A549 (cell line): ENCODE measurements around the gene PRKG1. TPM values are rescaled to one million over a fixed set of nuclear protein-coding genes. Genes with fewer than 3 reads are reported as not detected.

Experiments
- ATAC-seq, 2 experiments: fragments of 200-7000 bp in 1 of 2; fragments of >200 bp in 1 of 2; cut with Nextera tagmentation in 1 of 2; cut with Tn5 transposase in 1 of 2; 3 replicates each; pipeline versions ENCODE4 v1.8.0 to v1.9.1; 2018 to 2020; ENCODE audit warnings: mild to moderate bottlenecking in 1 of 2, moderate library complexity in 1 of 2
- CTCF ChIA-PET: fragments of 300-600 bp; sonication (Branson Sonifier 250); formaldehyde crosslinking; extraction: SDS; loops from one replicate; lab custom pipeline; 2021; ENCODE audit warnings: antibody characterized with exemption, inconsistent platforms; lab: Yijun Ruan, JAX
- POLR2A ChIA-PET: fragments of 350-600 bp; formaldehyde crosslinking; extraction: SDS; loops from one replicate; lab custom pipeline; 2021; ENCODE audit warnings: antibody characterized with exemption, inconsistent platforms; lab: Yijun Ruan, JAX
- DNase-seq, 2 experiments: peaks; one replicate each; pipeline versions ENCODE4 v3.0.0 to v3.0.0-alpha.2; 2011 to 2016; ENCODE audit warnings: low read depth in 1 of 2, low spot score in 1 of 2
- FAIRE-seq: peaks from 2 replicates; lab custom pipeline; 2011; peaks lifted over from hg19 to GRCh38; lab: Jason Lieb, UNC
- H3K27ac ChIP-seq, 2 experiments: fragments of >200 bp; sonication (Bioruptor Twin); formaldehyde crosslinking; 3 replicates each; pipeline ENCODE4 v1.5.1; 2016 to 2017
- H3K4me1 ChIP-seq: fragments of >200 bp; sonication (Bioruptor Twin); formaldehyde crosslinking; 3 replicates; pipeline ENCODE4 v1.6.1; 2016
- H3K4me2 ChIP-seq: fragments of >200 bp; sonication (Bioruptor Twin); formaldehyde crosslinking; 3 replicates; pipeline ENCODE4 v1.6.1; 2016
- H3K4me3 ChIP-seq: fragments of >200 bp; sonication (Bioruptor Twin); formaldehyde crosslinking; 3 replicates; pipeline ENCODE4 v1.5.1; 2016
- H3K9me3 ChIP-seq: fragments of >200 bp; sonication (Bioruptor Twin); formaldehyde crosslinking; 3 replicates; pipeline ENCODE4 v1.6.1; 2016
- CBX8 ChIP-seq: fragments of 200-600 bp; sonication (generic); IDR thresholded peaks from 2 replicates; pipeline ENCODE4 v1.6.1; 2016
- CEBPB ChIP-seq, 2 experiments: fragments of >200 bp in 1 of 2; sonication (Bioruptor Twin) in 1 of 2; formaldehyde crosslinking in 1 of 2; IDR thresholded peaks; 2 replicates each; pipeline ENCODE4 v1.6.1; 2012 to 2016
- CTCF ChIP-seq: fragments of >200 bp; sonication (Bioruptor Twin); formaldehyde crosslinking; IDR thresholded peaks from 3 replicates; pipeline ENCODE4 v1.5.1; 2016
- E2F6 ChIP-seq: IDR thresholded peaks from 2 replicates; pipeline ENCODE4 v1.6.1; 2012; ENCODE audit warnings: low read depth, borderline replicate concordance
- FOSL2 ChIP-seq, 2 experiments: fragments of 450-650 bp in 1 of 2; fragments of >200 bp in 1 of 2; sonication (Bioruptor Twin) in 1 of 2; formaldehyde crosslinking; IDR thresholded peaks; 2 replicates each; pipeline versions ENCODE4 v1.5.0 to v1.6.1; 2016 to 2020; ENCODE audit warnings: mild to moderate bottlenecking in 1 of 2, moderate library complexity in 1 of 2
- GATA3 ChIP-seq: IDR thresholded peaks from 2 replicates; pipeline ENCODE4 v1.6.1; 2012; ENCODE audit warnings: borderline replicate concordance
- HDAC2 ChIP-seq: fragments of 200-600 bp; sonication (generic); IDR thresholded peaks from 2 replicates; pipeline ENCODE4 v1.6.1; 2016
- HOXB5 ChIP-seq: fragments of 250-450 bp; sonication (Bioruptor Pico); IDR thresholded peaks from 2 replicates; pipeline ENCODE4 v1.5.0; 2020; ENCODE audit warnings: mild to moderate bottlenecking, moderate library complexity
- JUN ChIP-seq, 2 experiments: fragments of >200 bp; sonication (Bioruptor Twin); formaldehyde crosslinking; IDR thresholded peaks; 2 replicates in 1 of 2; 3 replicates in 1 of 2; pipeline ENCODE4 v1.6.1; 2016 to 2017
- KDM1A ChIP-seq: fragments of 200-600 bp; sonication (generic); IDR thresholded peaks from 2 replicates; pipeline ENCODE4 v1.6.1; 2016; ENCODE audit warnings: low read depth, mild to moderate bottlenecking
- MYC ChIP-seq: IDR thresholded peaks from 2 replicates; pipeline ENCODE4 v1.6.1; 2012; ENCODE audit warnings: mild to moderate bottlenecking, inconsistent platforms, low read length, improper control_type of control experiment, borderline replicate concordance
- NPAS2 ChIP-seq: fragments of 250-450 bp; sonication (Bioruptor Pico); IDR thresholded peaks from 2 replicates; pipeline ENCODE4 v1.8.0; 2022; ENCODE audit warnings: mild to moderate bottlenecking, moderate library complexity, borderline replicate concordance
- PHF8 ChIP-seq: fragments of 200-600 bp; sonication (generic); IDR thresholded peaks from 2 replicates; pipeline ENCODE4 v1.6.1; 2016; ENCODE audit warnings: low read depth, mild to moderate bottlenecking, antibody characterized with exemption, moderate library complexity, borderline replicate concordance
- POLR2A ChIP-seq: IDR thresholded peaks from 2 replicates; pipeline ENCODE4 v1.6.1; 2012; ENCODE audit warnings: mild to moderate bottlenecking, low read length
- RAD21 ChIP-seq, 2 experiments: fragments of >200 bp in 1 of 2; sonication (Bioruptor Twin) in 1 of 2; formaldehyde crosslinking in 1 of 2; IDR thresholded peaks in 1 of 2; conservative IDR thresholded peaks in 1 of 2; 2 replicates in 1 of 2; 3 replicates in 1 of 2; pipeline ENCODE4 v1.6.1; 2012 to 2018; ENCODE audit warnings: inconsistent platforms in 1 of 2
- RCOR1 ChIP-seq: fragments of 150-350 bp; IDR thresholded peaks from 2 replicates; pipeline ENCODE4 v1.6.1; 2014; ENCODE audit warnings: antibody characterized with exemption, low read length, low read depth
- SMC3 ChIP-seq: fragments of >200 bp; sonication (Bioruptor Twin); formaldehyde crosslinking; IDR thresholded peaks from 3 replicates; pipeline ENCODE4 v1.6.1; 2018; ENCODE audit warnings: inconsistent platforms
- TFCP2L1 ChIP-seq: fragments of 250-450 bp; sonication (Bioruptor Pico); IDR thresholded peaks from 2 replicates; pipeline ENCODE4 v1.5.0; 2021; ENCODE audit warnings: mild to moderate bottlenecking
- TP53 ChIP-seq: fragments of 250-450 bp; sonication (Bioruptor Pico); IDR thresholded peaks from 2 replicates; pipeline ENCODE4 v1.5.0; 2021; ENCODE audit warnings: mild to moderate bottlenecking, moderate library complexity
- WGBS: methylation state at CpG from one replicate; pipeline ENCODE4 v1.1.6; 2017; ENCODE audit errors: missing lambda C conversion rate; 5-methylcytosine and 5-hydroxymethylcytosine counted together
- polyA plus RNA-seq, 4 experiments: library from polyadenylated mRNA; depleted of rRNA in 3 of 4; stranded (reverse); fragments of >200 nt; fragmentation: RNase III in 1 of 4; extraction: RNeasy Plus Mini Kit Qiagen cat#74134 plus additional on column Dnase treatment in 1 of 4; gene quantifications; 2 replicates in 3 of 4; 3 replicates in 1 of 4; pipeline ENCODE4 v1.2.3, GENCODE V29; 2011 to 2017

The PRKG1 gene
- polyA plus RNA-seq, 2 of the 4 experiments (the other 2 are of a cell fraction) = not detected

DNA sequence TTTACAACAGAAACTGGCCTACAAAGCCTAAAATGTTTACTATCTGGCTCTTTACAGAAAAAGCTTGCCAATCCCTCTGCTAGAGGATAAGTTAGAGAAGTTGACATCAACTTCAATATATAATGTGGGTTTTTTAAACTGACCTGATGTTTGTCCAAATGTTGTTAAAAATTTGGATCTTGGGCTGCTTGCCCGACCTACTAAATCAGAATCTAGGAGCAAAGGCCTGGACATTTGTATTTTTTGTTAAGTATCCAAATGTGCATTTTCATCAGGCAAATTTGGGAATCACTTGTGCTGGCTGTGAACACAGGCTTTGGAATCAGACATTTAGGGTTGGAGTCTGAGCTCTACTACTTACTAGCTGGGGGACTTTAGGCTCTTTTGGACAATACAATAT is 877.8 kb downstream of the PRKG1 start (continued):
- TF ChIP-seq PHF8 = no peak
- TF ChIP-seq NPAS2 = no peak
- TF ChIP-seq E2F6 = no peak
- TF ChIP-seq MYC = no peak
- no peak for TF ChIP-seq CBX8

GRCh38 chr10:51955696-51956095 is 881.4 kb downstream of the PRKG1 start:
- H3K4me2 ChIP-seq = no peak overlapping the region
- no peak overlapping the region for H3K4me3 ChIP-seq
- no peak for DNase-seq
- no peak for TF ChIP-seq NPAS2
- ChIA-PET POLR2A (no interaction called here), CTCF (no interaction called here)
- no peaks in the 10 kb centered on the region for H3K9me3 ChIP-seq
- H3K27ac ChIP-seq = no peak overlapping the region
- WGBS = 20% methylated on average over 2 of the region's 2 CpGs
- no peaks in the 10 kb centered on the region for H3K4me1 ChIP-seq
- FAIRE-seq = no peak
- no peak for ATAC-seq

- TF ChIP-seq E2F6 (no peak), POLR2A (no peak), HDAC2 (no peak), PHF8 (no peak), TP53 (CRISPR knock-in tag) (no peak), TFCP2L1 (CRISPR knock-in tag) (no peak)
- POLR2A ChIA-PET = no interaction called here
- ATAC-seq (no peak), DNase-seq (no peak), FAIRE-seq (no peak)
- Histone ChIP-seq H3K4me2 (no peak overlapping the region), H3K9me3 (no peaks in the 10 kb centered on the region), H3K4me3 (no peak overlapping the region), H3K27ac (no peak overlapping the region), H3K4me1 (no peaks in the 10 kb centered on the region)
- CTCF ChIA-PET = no interaction called here
These were observed 882.5 kb downstream of the PRKG1 start for GRCh38 chr10:51956822-51957221.

DNA sequence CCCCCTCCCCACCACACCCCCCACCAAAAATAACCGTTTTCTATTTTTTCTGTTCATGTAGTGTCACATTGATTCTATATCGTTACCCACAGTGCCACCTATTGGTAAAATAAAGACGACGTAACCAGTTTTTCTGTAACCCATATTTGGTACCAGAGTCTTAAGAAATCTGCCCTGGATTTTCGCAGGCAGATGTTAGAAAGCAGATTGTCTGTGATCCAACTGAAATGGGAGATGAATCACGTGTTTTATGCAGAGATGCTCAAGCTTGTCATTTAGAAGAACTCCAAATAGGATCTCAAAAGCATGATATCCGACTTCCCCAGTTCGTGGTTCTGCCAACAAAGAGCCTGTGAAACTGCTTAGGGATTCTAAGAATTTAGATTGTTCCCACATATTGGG is 886.2 kb downstream of the PRKG1 start:
- no peak overlapping the region for H3K4me2 ChIP-seq
- ATAC-seq (peak in 1 of 2 experiments; percentile 76; a peak in 3 of 6 replicates), FAIRE-seq (no peak), DNase-seq (peak; percentile 19 to 36)
- H3K9me3 ChIP-seq = no peaks in the 10 kb centered on the region
- TF ChIP-seq CTCF (peak; percentile 66), FOSL2 (IDR thresholded peaks at IDR 0.05) (no peak), FOSL2 (CRISPR knock-in tag; IDR thresholded peaks at IDR 0.05) (no peak), RAD21 (conservative IDR thresholded peaks at IDR 0.05 in 1 of 2, IDR thresholded peaks at IDR 0.05 in 1 of 2) (peak; percentile 60 to 64), SMC3 (peak; percentile 54), MYC (no peak)
- ChIA-PET POLR2A (no interaction called here), CTCF (interaction anchor here (0.7 to 2.2 kb wide), 7 partner anchors 11 to 1019 kb away, joined by 3 to 13 read pairs (median 3); no protein-coding TSS in a partner anchor)
- H3K27ac ChIP-seq = no peak overlapping the region
- WGBS = 23% methylated on average over 8 of the region's 8 CpGs
- no peaks in the 10 kb centered on the region for H3K4me1 ChIP-seq
- H3K4me3 ChIP-seq = no peak overlapping the region

DNA sequence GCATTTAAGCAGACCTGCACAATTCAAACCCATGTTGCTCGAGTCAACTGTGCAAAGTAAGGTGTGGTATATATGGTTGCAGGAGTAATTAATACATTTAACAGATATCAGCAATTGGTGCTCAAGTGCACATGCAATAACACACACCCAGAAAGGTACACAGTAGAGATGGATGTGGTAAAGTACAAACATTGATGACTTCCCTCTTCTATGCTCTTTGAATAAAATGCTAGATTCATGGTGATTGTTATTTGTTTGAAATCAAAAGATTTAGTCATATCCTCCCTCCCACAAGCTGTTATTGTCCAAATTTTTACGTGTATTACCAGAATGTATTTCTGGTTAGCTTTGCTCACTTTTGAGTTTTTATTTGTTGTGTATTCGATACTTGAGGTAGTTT is 887.1 kb downstream of the PRKG1 start:
- ATAC-seq = no peak
- no peak overlapping the region for H3K4me2 ChIP-seq
- no peaks in the 10 kb centered on the region for H3K4me1 ChIP-seq
- H3K4me3 ChIP-seq = no peak overlapping the region
- no peak overlapping the region for H3K27ac ChIP-seq
- no peak for TF ChIP-seq JUN (IDR thresholded peaks at IDR 0.05)
- TF ChIP-seq CEBPB (IDR thresholded peaks at IDR 0.05) = no peak
- TF ChIP-seq HOXB5 = no peak
- no peak for TF ChIP-seq KDM1A
- TF ChIP-seq GATA3 = no peak
- no peak for TF ChIP-seq RCOR1
- WGBS = 1% methylated on average over 3 of the region's 3 CpGs
- DNase-seq = no peak
- ChIA-PET CTCF (interaction anchor here (0.8 to 2.2 kb wide), 7 partner anchors 10 to 898 kb away, joined by 3 to 13 read pairs (median 4); no protein-coding TSS in a partner anchor), POLR2A (no interaction called here)
- no peak for FAIRE-seq
- H3K9me3 ChIP-seq = no peaks in the 10 kb centered on the region
